ENCODE data around the gene THEMIS2. TPM values are rescaled to one million over a fixed set of nuclear protein-coding genes. Genes with fewer than 3 reads are reported as not detected.

Gene THEMIS2
- total and polyA plus RNA-seq, 11 donors: 1.7 to 50.8 (median 6.1) TPM

GRCh38 chr1:27934818-27935549, 62.6 kb downstream of the THEMIS2 start, which contains the start of gene SMPDL3B:
Gene SMPDL3B (plus strand): TSS chr1:27935000. CDS start chr1:27935184, 184 bp downstream.
- no peak within 1 kb of the TSS for H3K27ac ChIP-seq
- no peaks in the 10 kb centered on the region for H3K36me3 ChIP-seq
- H3K27me3 ChIP-seq: peaks cover 0 to 27% (median 8%) of the 10 kb centered on the region in 9 donors
- intact Hi-C loops (cut with DNase I): loop anchor here in 1 of 10 donors (10.0 kb wide), 1 partner anchor 50 kb away; no protein-coding TSS in a partner anchor
- 5 to 8% (median 6%) methylated on average over 16 of the region's 16 CpGs for WGBS, 4 donors
- DNase-seq (no peak), ATAC-seq (peak in 2 of 4 donors; percentile 9 to 64)
- TF ChIP-seq CTCF (IDR thresholded peaks at IDR 0.05): no peak
- TF ChIP-seq POLR2A (IDR thresholded peaks at IDR 0.05): no peak
- H3K9me3 ChIP-seq: no peaks in the 10 kb centered on the region
- peaks cover 0 to 12% (median 1%) of the 10 kb centered on the region in 12 donors for H3K4me1 ChIP-seq
- peak within 1 kb of the TSS in 2 of 12 donors; percentile 8 to 20 for H3K4me3 ChIP-seq

DNA sequence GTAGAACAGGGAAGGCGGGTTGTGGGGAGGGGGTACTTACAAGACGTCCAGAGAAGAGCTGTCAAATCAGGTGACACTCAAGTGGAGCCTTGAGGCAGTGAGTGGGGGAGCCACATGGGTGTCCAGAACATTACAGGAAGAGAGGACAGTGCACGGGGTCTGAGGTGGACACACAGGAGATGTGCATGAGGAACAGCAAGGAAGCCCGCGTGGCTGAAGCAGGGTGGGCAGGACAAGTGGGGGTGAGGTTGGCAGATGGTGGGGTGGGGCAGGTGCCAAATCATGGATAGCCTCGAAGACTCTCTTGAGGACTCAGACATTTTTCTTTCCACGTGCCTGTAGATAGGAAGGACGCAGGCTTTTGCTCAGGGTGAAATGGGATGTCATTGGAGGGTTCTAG, 63.4 kb downstream of the THEMIS2 start:
- DNase-seq: no peak
- ATAC-seq: no peak
- TF ChIP-seq CTCF (IDR thresholded peaks at IDR 0.05): no peak
- no peak for TF ChIP-seq POLR2A (IDR thresholded peaks at IDR 0.05)
- Histone ChIP-seq H3K27me3 (peaks cover 0 to 27% (median 8%) of the 10 kb centered on the region in 9 donors), H3K36me3 (no peaks in the 10 kb centered on the region), H3K4me1 (peaks cover 0 to 17% (median 1%) of the 10 kb centered on the region in 12 donors), H3K4me3 (no peak overlapping the region), H3K9me3 (no peaks in the 10 kb centered on the region), H3K27ac (no peak overlapping the region)
- 59 to 76% (median 63%) methylated on average over 8 of the region's 8 CpGs for WGBS, 4 donors
- intact Hi-C loops (cut with DNase I): loop anchor here in 1 of 10 donors (10.0 kb wide), 1 partner anchor 49 kb away; no protein-coding TSS in a partner anchor

Other genes with a start within 250 kb of the THEMIS2 start
- 10 to 100 TPM in 3 of 9 donors, 1 to 10 TPM in 6; 1.1 to 25.9 (median 3.3) TPM for gene FGR, start 237.4 kb upstream of the THEMIS2 start, total RNA-seq
- gene FGR, start 237.4 kb upstream of the THEMIS2 start, polyA plus RNA-seq: 1 to 10 TPM; 2.8 to 7.2 TPM
- 100 to 1,000 TPM in 1 of 9 donors, 10 to 100 TPM in 8; 18.3 to 140 (median 70.2) TPM for gene IFI6, start 200.4 kb upstream of the THEMIS2 start, total RNA-seq
- 10 to 100 TPM; 44.5 to 61.9 TPM for gene IFI6, start 200.4 kb upstream of the THEMIS2 start, polyA plus RNA-seq
- gene FAM76A, start 146.6 kb upstream of the THEMIS2 start, total RNA-seq: 10 to 100 TPM in 8 of 9 donors, 1 to 10 TPM in 1; 9.7 to 24.0 (median 13.5) TPM
- 1 to 10 TPM; 3.7 to 4.4 TPM for gene FAM76A, start 146.6 kb upstream of the THEMIS2 start, polyA plus RNA-seq
- 10 to 100 TPM; 15.3 to 46.8 (median 26.5) TPM for gene STX12, start 99.3 kb upstream of the THEMIS2 start, total RNA-seq
- 10 to 100 TPM; 10.7 to 29.2 TPM for gene STX12, start 99.3 kb upstream of the THEMIS2 start, polyA plus RNA-seq
- gene PPP1R8, start 41.8 kb upstream of the THEMIS2 start, total RNA-seq: 10 to 100 TPM; 21.4 to 31.8 (median 25.1) TPM
- gene PPP1R8, start 41.8 kb upstream of the THEMIS2 start, polyA plus RNA-seq: 10 to 100 TPM; 13.3 to 32.9 TPM
- 10 to 100 TPM; 14.6 to 57.4 (median 27.1) TPM for gene RPA2, start 42.0 kb downstream of the THEMIS2 start, total RNA-seq
- gene RPA2, start 42.0 kb downstream of the THEMIS2 start, polyA plus RNA-seq: 10 to 100 TPM; 21.6 to 39.8 TPM
- gene SMPDL3B, start 62.5 kb downstream of the THEMIS2 start, total RNA-seq: 1 to 10 TPM in 1 of 9 donors, not detected in 8; 2.2 TPM
- gene SMPDL3B, start 62.5 kb downstream of the THEMIS2 start, polyA plus RNA-seq: under 1 TPM in 1 of 2 donors, not detected in 1; 0.08 TPM
- gene XKR8, start 87.4 kb downstream of the THEMIS2 start, total RNA-seq: 1 to 10 TPM; 3.3 to 8.1 (median 4.5) TPM
- 1 to 10 TPM; 3.4 to 6.3 TPM for gene XKR8, start 87.4 kb downstream of the THEMIS2 start, polyA plus RNA-seq
- 10 to 100 TPM; 13.3 to 23.3 (median 18.8) TPM for gene EYA3, start 216.1 kb downstream of the THEMIS2 start, total RNA-seq
- 1 to 10 TPM; 5.8 to 8.2 TPM for gene EYA3, start 216.1 kb downstream of the THEMIS2 start, polyA plus RNA-seq